Measurements from ENCODE around the gene METAP2. TPM values are rescaled to one million over a fixed set of nuclear protein-coding genes. Genes with fewer than 3 reads are reported as not detected.

Gene METAP2
- total and polyA plus RNA-seq, 4 donors: 61.9 to 100.0 (median 79.8) TPM

DNA sequence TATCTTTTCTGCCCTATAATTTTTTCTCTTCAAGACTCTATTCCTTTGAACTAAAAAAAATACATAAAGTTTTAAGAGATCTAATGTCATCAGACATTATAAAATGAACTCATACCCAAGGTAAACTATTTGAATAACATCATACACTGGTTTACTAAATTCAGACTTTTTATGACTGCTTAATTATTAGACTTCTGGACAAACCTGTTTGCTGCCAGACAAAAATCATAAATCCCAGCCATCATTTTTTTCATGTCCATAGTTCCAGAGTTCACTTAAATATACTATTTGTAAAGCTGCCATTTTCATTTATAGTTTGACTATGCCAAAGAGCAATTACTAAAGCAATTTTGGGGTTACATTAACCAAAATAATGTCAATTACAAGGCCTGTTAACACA is 43.3 kb downstream of the METAP2 start:
- H3K36me3 ChIP-seq (ENCODE audit: control insufficient read depth, insufficient read depth, low read length): peaks cover 6% of the 10 kb centered on the region

DNA sequence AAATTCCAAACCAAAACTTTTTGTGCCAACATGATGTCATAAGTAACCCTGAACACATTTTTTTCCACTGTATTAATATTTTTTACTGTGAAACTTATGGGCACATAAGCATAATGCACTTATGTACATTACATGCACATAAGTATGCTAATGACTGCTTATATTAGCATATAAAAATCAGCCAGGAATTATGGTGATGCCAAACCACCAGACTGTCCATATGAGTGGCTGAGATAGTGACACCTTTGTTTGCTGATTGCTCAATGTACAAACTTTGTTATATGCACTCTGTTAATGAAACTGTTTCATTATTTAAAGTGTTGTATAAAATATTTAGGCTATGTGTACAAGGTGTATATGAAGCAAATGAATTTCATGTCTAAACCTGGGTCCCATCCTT is 45.0 kb downstream of the METAP2 start:
- no peak for DNase-seq (ENCODE audit: low read depth in 4 of 6, low spot score in 6 of 6)
- H3K36me3 ChIP-seq (ENCODE audit: control insufficient read depth, insufficient read depth, low read length): peaks cover 3% of the 10 kb centered on the region
- H3K4me1 ChIP-seq (ENCODE audit: control insufficient read depth, insufficient read depth, low read length): no peaks in the 10 kb centered on the region
- no peak overlapping the region for H3K4me3 ChIP-seq (ENCODE audit: low read depth, low read length)
- no peaks in the 10 kb centered on the region for H3K27me3 ChIP-seq (ENCODE audit: control insufficient read depth, insufficient read depth, low read length)
- no peaks in the 10 kb centered on the region for H3K9me3 ChIP-seq (ENCODE audit: control insufficient read depth, insufficient read depth, low read length)
- H3K27ac ChIP-seq (ENCODE audit: low read depth, low read length): no peak overlapping the region

More for the DNA sequence above, 43.3 kb downstream of the METAP2 start:
- Histone ChIP-seq H3K27me3 (ENCODE audit: control insufficient read depth, insufficient read depth, low read length) (no peaks in the 10 kb centered on the region), H3K27ac (ENCODE audit: low read depth, low read length) (no peak overlapping the region), H3K9me3 (ENCODE audit: control insufficient read depth, insufficient read depth, low read length) (no peaks in the 10 kb centered on the region), H3K4me1 (ENCODE audit: control insufficient read depth, insufficient read depth, low read length) (no peaks in the 10 kb centered on the region), H3K4me3 (ENCODE audit: low read depth, low read length) (no peak overlapping the region)
- DNase-seq (ENCODE audit: low read depth in 4 of 6, low spot score in 6 of 6): no peak

DNA sequence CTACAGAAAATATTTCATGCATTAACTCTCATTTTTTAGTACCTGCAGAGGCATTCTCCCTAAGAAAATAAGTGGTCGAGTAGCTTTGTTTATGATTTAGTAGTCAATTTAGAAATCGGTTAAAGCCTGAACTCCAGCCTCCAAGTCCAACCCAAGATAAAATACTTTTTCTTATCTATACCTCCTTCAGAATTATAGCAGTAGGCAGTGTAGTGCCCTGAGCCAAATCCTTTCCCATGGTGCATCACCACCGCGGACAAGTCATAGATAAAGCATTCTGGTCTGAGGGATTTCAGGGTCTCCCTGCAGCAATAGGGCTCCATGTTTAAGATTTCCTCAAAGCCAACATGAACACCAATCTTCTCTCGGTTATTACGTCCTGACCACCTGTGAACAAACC is 46.9 kb downstream of the METAP2 start:
- Histone ChIP-seq H3K4me3 (ENCODE audit: low read depth, low read length) (no peak overlapping the region), H3K27ac (ENCODE audit: low read depth, low read length) (no peak overlapping the region), H3K36me3 (ENCODE audit: control insufficient read depth, insufficient read depth, low read length) (peaks cover 3% of the 10 kb centered on the region), H3K9me3 (ENCODE audit: control insufficient read depth, insufficient read depth, low read length) (no peaks in the 10 kb centered on the region), H3K27me3 (ENCODE audit: control insufficient read depth, insufficient read depth, low read length) (no peaks in the 10 kb centered on the region), H3K4me1 (ENCODE audit: control insufficient read depth, insufficient read depth, low read length) (no peaks in the 10 kb centered on the region)
- WGBS (ENCODE audit: insufficient coverage): 87% methylated on average over 2 of the region's 6 CpGs
- no peak for DNase-seq (ENCODE audit: low read depth in 4 of 6, low spot score in 6 of 6)

DNA sequence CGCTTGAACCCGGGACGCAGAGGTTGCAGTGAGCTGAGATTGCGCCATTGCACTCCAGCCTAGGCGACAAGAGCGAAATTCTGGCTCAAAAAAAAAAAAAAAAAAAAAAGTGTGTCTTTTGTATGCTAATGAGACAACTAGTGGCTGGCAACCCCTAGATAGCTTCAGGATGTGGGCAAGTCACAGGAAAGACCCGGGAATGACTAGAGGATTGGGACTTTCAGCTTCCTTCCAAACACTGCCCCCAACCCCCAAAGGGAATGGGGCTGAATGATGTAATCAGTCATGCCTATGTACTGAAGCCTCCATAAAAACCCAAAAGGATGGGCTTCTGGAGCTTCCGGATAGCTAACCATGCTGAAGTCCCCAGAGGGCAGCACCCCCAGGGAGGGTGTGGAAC is 48.7 kb downstream of the METAP2 start:
- Histone ChIP-seq H3K9me3 (ENCODE audit: control insufficient read depth, insufficient read depth, low read length) (no peaks in the 10 kb centered on the region), H3K36me3 (ENCODE audit: control insufficient read depth, insufficient read depth, low read length) (peaks cover 3% of the 10 kb centered on the region), H3K27ac (ENCODE audit: low read depth, low read length) (no peak overlapping the region), H3K4me3 (ENCODE audit: low read depth, low read length) (no peak overlapping the region), H3K4me1 (ENCODE audit: control insufficient read depth, insufficient read depth, low read length) (no peaks in the 10 kb centered on the region), H3K27me3 (ENCODE audit: control insufficient read depth, insufficient read depth, low read length) (no peaks in the 10 kb centered on the region)
- DNase-seq (ENCODE audit: low read depth in 4 of 6, low spot score in 6 of 6): no peak
- 94% methylated on average over 7 of the region's 8 CpGs for WGBS (ENCODE audit: insufficient coverage)

DNA sequence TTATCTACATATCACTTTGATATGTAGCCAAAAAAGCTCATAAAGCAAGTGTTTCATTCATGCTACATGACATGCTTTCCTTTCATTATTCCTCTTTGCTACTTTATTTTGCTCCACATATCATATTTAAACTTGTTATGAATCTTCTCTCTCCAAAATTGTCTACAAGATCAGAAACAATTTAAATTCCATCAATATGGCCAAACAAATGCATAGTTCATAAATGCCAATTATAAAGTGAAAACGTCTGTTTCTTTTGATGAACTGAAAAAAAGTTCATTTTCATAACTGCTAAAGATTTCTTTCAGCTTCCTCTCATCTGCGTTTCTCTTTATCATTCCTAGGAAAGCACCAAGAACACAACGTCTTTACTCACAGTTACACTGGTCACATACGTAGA is 54.5 kb downstream of the METAP2 start:
- H3K9me3 ChIP-seq (ENCODE audit: control insufficient read depth, insufficient read depth, low read length): no peaks in the 10 kb centered on the region
- H3K27me3 ChIP-seq (ENCODE audit: control insufficient read depth, insufficient read depth, low read length): no peaks in the 10 kb centered on the region
- 91% methylated on average over 3 of the region's 4 CpGs for WGBS (ENCODE audit: insufficient coverage)
- H3K4me1 ChIP-seq (ENCODE audit: control insufficient read depth, insufficient read depth, low read length): no peaks in the 10 kb centered on the region
- no peak overlapping the region for H3K27ac ChIP-seq (ENCODE audit: low read depth, low read length)
- peak in 1 of 6 donors; percentile 54 for DNase-seq (ENCODE audit: low read depth in 4 of 6, low spot score in 6 of 6)
- H3K4me3 ChIP-seq (ENCODE audit: low read depth, low read length): no peak overlapping the region
- H3K36me3 ChIP-seq (ENCODE audit: control insufficient read depth, insufficient read depth, low read length): no peaks in the 10 kb centered on the region

DNA sequence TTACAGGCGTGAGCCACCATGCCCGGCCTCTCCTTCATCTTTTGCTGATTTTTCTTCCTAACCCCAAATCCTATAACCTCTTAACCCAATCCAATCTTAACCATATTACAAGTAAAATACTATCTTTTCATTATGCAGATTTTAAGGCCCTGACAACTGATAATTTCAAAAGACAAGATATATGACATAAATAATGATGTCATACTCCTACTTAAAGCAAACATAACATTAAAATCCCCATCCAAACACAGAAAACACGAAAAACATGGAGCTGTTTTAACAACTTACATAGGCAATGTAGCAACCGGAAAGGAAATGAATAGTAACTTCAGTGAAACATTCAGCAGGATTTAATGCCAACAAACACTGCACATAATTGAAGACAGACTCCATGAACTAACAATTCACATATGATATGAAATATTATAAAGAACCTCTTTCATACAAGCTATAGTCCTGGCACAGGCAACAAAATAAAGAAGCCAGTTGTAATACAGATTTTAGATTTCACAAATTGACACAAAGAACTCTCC is 55.8 kb downstream of the METAP2 start:
- Histone ChIP-seq H3K27ac (ENCODE audit: low read depth, low read length) (no peak overlapping the region), H3K36me3 (ENCODE audit: control insufficient read depth, insufficient read depth, low read length) (no peaks in the 10 kb centered on the region), H3K27me3 (ENCODE audit: control insufficient read depth, insufficient read depth, low read length) (no peaks in the 10 kb centered on the region), H3K4me1 (ENCODE audit: control insufficient read depth, insufficient read depth, low read length) (no peaks in the 10 kb centered on the region), H3K9me3 (ENCODE audit: control insufficient read depth, insufficient read depth, low read length) (no peaks in the 10 kb centered on the region), H3K4me3 (ENCODE audit: low read depth, low read length) (no peak overlapping the region)
- DNase-seq (ENCODE audit: low read depth in 4 of 6, low spot score in 6 of 6): no peak
- WGBS (ENCODE audit: insufficient coverage): 84% methylated on average over 2 of the region's 4 CpGs

DNA sequence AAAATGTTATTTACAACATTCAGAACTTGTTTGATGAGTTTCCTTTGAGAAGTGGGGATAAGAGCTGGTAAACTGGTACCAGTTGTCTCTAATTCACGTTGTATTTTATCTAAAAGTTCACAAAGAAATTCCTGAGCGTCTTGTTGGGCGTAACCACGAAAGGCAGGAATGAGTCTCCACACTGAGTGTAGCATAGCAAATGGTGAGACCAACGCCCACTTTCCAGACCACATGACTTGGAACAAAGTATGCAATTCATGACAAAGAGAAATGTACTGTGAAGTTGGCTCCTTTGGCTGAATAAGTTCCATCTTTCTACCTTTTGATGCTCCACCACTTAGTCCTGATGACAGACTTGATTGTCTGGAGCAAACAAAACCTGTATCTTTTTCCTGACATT is 58.9 kb downstream of the METAP2 start:
- Histone ChIP-seq H3K4me1 (ENCODE audit: control insufficient read depth, insufficient read depth, low read length) (no peaks in the 10 kb centered on the region), H3K27ac (ENCODE audit: low read depth, low read length) (no peak overlapping the region), H3K27me3 (ENCODE audit: control insufficient read depth, insufficient read depth, low read length) (no peaks in the 10 kb centered on the region), H3K9me3 (ENCODE audit: control insufficient read depth, insufficient read depth, low read length) (no peaks in the 10 kb centered on the region), H3K4me3 (ENCODE audit: low read depth, low read length) (no peak overlapping the region), H3K36me3 (ENCODE audit: control insufficient read depth, insufficient read depth, low read length) (no peaks in the 10 kb centered on the region)
- DNase-seq (ENCODE audit: low read depth in 4 of 6, low spot score in 6 of 6): no peak
- 90% methylated on average over 2 of the region's 5 CpGs for WGBS (ENCODE audit: insufficient coverage)

DNA sequence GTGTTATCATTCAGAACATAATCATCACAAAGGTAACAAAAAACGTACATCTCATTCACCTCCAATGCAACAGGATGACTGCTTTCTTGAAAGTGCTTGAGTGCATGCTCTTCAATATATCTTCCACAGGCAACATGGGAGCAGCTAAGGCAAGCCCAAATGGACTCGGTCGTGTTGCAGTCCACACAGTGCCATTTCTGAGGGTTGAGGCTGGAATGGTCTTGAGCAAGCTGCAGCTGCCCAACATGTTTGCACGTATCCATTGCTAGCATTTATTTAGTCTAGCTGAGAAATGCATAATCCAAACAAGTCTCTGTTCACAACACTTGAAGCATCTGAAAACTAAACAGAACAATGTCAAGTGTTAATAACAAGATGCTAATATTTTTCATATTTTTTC is 60.0 kb downstream of the METAP2 start:
- Histone ChIP-seq H3K36me3 (ENCODE audit: control insufficient read depth, insufficient read depth, low read length) (no peaks in the 10 kb centered on the region), H3K9me3 (ENCODE audit: control insufficient read depth, insufficient read depth, low read length) (no peaks in the 10 kb centered on the region), H3K27ac (ENCODE audit: low read depth, low read length) (no peak overlapping the region), H3K4me3 (ENCODE audit: low read depth, low read length) (no peak overlapping the region), H3K4me1 (ENCODE audit: control insufficient read depth, insufficient read depth, low read length) (no peaks in the 10 kb centered on the region), H3K27me3 (ENCODE audit: control insufficient read depth, insufficient read depth, low read length) (no peaks in the 10 kb centered on the region)
- 80% methylated on average over 3 of the region's 4 CpGs for WGBS (ENCODE audit: insufficient coverage)
- no peak for DNase-seq (ENCODE audit: low read depth in 4 of 6, low spot score in 6 of 6)

DNA sequence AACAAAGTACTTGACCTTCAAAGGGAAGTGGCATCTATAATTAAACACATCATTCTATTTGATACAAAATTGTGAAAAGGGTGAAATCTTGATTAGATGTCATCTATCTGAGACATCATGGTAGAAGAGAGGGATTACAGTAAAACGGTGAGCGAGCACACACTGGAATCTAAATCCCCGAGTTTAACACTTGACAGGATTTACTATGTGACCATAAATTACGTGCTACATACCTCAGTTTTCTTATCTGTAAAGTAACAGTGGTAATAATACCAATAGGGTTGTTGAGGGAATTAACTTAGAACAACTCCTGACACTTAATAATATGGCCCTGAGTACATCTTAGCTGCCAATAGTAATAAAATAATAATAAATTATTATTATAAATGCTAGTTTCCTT is 64.1 kb downstream of the METAP2 start:
- H3K4me1 ChIP-seq (ENCODE audit: control insufficient read depth, insufficient read depth, low read length): no peaks in the 10 kb centered on the region
- no CpG with 5 or more reads among the region's 4 CpGs for WGBS (ENCODE audit: insufficient coverage)
- DNase-seq (ENCODE audit: low read depth in 4 of 6, low spot score in 6 of 6): no peak
- H3K9me3 ChIP-seq (ENCODE audit: control insufficient read depth, insufficient read depth, low read length): no peaks in the 10 kb centered on the region
- no peaks in the 10 kb centered on the region for H3K27me3 ChIP-seq (ENCODE audit: control insufficient read depth, insufficient read depth, low read length)
- no peak overlapping the region for H3K27ac ChIP-seq (ENCODE audit: low read depth, low read length)
- H3K4me3 ChIP-seq (ENCODE audit: low read depth, low read length): no peak overlapping the region
- no peaks in the 10 kb centered on the region for H3K36me3 ChIP-seq (ENCODE audit: control insufficient read depth, insufficient read depth, low read length)

DNA sequence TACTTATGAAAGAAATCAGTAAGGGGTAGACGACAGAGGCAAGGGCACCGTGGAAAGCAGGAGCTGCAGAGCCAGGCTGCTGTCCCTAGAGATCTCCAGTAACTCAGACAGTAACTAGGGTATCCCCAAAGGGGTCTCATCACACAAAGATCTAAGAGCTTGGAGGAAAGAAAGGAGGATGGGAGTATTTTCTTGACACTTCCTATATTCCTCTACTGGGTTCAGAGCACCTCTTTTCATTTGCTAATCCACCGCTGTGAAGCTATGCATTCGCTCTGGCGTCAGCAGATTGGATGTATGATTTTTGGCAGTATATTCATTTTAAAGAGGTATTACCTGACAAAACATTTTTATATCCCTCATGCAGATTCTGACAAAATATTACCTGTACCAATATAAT is 64.7 kb downstream of the METAP2 start:
- H3K27ac ChIP-seq (ENCODE audit: low read depth, low read length): no peak overlapping the region
- peak in 1 of 6 donors; percentile 11 for DNase-seq (ENCODE audit: low read depth in 4 of 6, low spot score in 6 of 6)
- H3K36me3 ChIP-seq (ENCODE audit: control insufficient read depth, insufficient read depth, low read length): no peaks in the 10 kb centered on the region
- no peaks in the 10 kb centered on the region for H3K4me1 ChIP-seq (ENCODE audit: control insufficient read depth, insufficient read depth, low read length)
- no peak overlapping the region for H3K4me3 ChIP-seq (ENCODE audit: low read depth, low read length)
- no peaks in the 10 kb centered on the region for H3K9me3 ChIP-seq (ENCODE audit: control insufficient read depth, insufficient read depth, low read length)
- WGBS (ENCODE audit: insufficient coverage): no CpG with 5 or more reads among the region's 5 CpGs
- H3K27me3 ChIP-seq (ENCODE audit: control insufficient read depth, insufficient read depth, low read length): no peaks in the 10 kb centered on the region

Data from spinal cord (tissue), 10 donors.